Fibroblast of villous mesenchyme (primary cell): ENCODE data around the gene PCSK5. TPM values are rescaled to one million over a fixed set of nuclear protein-coding genes. Genes with fewer than 3 reads are reported as not detected.

Experiments
- DNase-seq: peaks from one replicate; pipeline ENCODE4 v3.0.0-alpha.2; 2010; ENCODE audit warnings: low read depth
- H3K4me3 ChIP-seq: 2 replicates; pipeline ENCODE4 v1.5.1; 2011; ENCODE audit warnings: low read depth, mild to moderate bottlenecking, low read length
- total RNA-seq: library from RNA; depleted of rRNA; stranded (reverse); fragments of >200 nt; gene quantifications from 2 replicates; pipeline ENCODE4 v1.2.3, GENCODE V29; 2012
- TF ChIP-seq, protein P1 (sequence below): IDR thresholded peaks from 2 replicates; pipeline ENCODE4 v1.5.1; 2012; ENCODE audit warnings: low read depth, mild to moderate bottlenecking, low read length; ENCODE audit not compliant: insufficient read depth

PCSK5 gene
- total RNA-seq, 1 donor, result 1.7 TPM

DNA sequence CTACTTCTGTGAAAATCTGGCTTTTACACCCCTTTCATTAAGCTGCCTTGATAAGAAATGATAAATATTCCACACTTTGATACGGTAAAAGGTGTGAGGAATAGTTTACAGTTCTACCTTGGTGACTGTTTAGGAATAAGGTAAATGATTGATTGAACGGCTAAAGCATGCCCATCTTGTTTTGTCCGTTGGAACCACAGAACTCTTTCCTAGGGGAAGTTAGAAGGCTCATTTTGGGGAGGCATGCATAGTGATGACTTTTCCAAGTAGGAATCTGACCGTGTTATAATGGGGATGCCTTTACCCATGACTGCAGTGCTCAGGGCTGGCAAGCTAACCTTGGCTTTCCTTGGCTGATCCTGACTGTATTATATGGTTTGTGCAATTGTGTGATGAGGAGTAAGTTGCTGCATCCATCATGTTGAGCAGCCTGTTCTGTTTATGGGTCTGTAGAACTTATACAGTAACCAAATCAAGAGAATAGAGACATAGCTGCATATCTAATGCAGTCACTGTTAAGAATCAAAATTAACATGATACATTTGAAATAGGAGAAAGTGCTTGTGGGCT is 24.5 kb downstream of the PCSK5 start:
- no peak for DNase-seq
- H3K4me3 ChIP-seq, result no peak overlapping the region
- TF ChIP-seq, protein P1, sequence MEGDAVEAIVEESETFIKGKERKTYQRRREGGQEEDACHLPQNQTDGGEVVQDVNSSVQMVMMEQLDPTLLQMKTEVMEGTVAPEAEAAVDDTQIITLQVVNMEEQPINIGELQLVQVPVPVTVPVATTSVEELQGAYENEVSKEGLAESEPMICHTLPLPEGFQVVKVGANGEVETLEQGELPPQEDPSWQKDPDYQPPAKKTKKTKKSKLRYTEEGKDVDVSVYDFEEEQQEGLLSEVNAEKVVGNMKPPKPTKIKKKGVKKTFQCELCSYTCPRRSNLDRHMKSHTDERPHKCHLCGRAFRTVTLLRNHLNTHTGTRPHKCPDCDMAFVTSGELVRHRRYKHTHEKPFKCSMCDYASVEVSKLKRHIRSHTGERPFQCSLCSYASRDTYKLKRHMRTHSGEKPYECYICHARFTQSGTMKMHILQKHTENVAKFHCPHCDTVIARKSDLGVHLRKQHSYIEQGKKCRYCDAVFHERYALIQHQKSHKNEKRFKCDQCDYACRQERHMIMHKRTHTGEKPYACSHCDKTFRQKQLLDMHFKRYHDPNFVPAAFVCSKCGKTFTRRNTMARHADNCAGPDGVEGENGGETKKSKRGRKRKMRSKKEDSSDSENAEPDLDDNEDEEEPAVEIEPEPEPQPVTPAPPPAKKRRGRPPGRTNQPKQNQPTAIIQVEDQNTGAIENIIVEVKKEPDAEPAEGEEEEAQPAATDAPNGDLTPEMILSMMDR, result no peak

DNA sequence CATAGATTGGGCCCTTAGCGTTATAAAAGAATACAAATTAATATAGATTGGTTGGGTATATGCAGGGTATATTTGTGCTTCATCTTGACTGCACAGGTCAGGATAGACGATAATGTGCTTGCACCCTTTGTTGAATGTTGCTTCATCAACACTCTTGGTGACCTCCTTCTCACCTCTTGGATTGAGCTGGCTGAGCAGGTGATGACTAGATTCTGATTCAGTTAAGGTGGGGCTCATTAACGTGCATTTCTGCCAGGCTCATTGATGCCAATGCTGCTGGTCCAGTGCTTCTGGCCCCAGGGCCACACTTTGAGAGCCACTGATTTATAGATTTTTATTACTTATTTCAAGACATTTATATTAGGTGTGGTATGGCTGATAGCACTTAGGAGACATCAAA is 27.7 kb downstream of the PCSK5 start:
- no peak for DNase-seq
- TF ChIP-seq, protein P1, result no peak
- no peak overlapping the region for H3K4me3 ChIP-seq

DNA sequence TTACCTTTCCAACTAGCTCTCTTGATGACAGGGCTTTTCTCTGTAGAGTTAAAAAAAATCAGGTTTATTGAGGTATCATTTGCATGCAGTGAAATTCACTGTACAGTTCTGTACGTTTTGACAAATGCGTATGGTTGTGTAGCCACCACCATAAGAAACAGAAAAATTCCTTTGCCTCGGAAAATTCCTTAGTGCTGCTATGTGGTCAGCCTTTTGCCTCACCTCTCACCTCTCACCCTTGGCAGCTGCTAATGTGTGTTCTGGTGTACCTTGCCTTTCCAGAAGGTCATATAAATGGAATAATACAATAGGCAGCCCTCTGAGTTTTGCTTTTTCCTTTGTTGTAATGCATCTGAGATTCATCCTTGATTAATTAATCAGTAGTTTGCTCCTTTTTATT is 28.4 kb downstream of the PCSK5 start:
- no peak for DNase-seq
- TF ChIP-seq, protein P1, result no peak
- no peak overlapping the region for H3K4me3 ChIP-seq

DNA sequence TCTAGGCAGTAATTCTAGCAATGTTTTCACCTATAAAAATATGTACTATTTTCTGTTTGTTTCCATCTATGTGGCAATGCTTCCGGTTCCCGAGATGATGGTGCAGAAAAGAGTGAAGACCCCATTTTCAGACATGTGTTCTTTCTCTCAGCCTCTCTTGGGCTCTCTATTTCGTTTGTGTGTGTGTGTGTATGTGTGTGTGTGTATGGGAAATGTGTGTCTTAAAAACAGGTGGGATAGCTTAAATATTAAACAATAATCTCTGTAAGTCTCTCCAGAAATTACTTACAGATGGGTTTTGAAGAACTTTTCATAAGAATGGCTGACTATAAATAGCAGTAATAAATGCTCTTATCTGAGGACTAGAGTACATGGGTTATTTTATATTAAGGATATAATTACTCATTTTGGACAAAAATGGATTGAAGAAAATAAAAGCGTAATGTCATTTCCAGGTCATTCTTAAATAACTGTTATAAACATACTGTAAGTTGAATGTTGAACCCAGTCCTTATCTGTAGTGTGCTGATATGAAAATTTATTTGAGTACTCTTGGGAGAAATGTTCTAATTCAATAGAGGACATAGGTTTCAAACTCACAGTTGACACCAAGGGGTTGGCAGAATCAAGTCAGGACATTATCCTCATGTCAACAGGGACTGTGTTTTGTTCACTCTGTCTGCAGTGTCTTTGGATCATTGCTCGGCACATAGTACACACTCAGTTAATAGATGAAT is 31.1 kb downstream of the PCSK5 start:
- DNase-seq, result no peak
- TF ChIP-seq, protein P1, result no peak
- no peak overlapping the region for H3K4me3 ChIP-seq

DNA sequence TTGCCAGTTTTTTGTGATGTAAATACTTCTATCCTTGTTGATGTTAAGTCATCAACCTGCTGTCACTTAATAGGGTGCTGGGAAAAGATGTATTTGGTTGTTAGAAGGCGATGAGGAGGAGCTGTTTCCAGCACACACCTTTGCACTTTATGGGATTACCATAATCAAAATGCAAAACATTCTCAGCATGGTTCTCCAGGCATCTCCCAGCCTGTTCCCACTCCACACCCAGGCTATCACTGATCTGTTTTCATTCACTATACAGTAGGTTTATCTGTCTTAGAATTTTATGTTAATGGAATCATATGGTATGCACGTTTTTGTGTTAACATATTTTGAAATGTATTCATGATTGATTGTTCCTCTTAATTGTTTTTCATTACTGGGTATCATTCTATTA is 35.9 kb downstream of the PCSK5 start:
- TF ChIP-seq, protein P1, result no peak
- DNase-seq, result no peak
- H3K4me3 ChIP-seq, result no peak overlapping the region

DNA sequence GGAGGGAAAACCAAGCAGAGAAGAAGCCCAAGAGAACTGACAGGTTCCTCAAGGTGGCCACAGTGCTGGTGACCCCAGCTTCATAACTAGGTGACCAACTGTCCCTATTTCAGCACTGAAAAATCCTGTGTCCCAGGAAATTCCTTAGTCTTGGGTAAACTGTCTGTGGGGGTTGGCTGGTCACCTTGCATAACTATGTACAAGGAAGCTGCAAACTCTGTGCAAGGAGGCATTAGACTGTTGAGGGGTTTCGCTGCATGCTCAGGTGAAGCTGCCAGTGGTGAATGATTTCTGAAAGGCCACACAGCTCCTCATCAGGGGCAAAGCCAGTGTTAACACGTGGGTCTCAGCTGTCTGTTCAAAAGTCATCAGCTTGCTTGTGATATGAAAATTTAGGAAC is 36.9 kb downstream of the PCSK5 start:
- DNase-seq, result no peak
- TF ChIP-seq, protein P1, result no peak
- H3K4me3 ChIP-seq, result no peak overlapping the region

DNA sequence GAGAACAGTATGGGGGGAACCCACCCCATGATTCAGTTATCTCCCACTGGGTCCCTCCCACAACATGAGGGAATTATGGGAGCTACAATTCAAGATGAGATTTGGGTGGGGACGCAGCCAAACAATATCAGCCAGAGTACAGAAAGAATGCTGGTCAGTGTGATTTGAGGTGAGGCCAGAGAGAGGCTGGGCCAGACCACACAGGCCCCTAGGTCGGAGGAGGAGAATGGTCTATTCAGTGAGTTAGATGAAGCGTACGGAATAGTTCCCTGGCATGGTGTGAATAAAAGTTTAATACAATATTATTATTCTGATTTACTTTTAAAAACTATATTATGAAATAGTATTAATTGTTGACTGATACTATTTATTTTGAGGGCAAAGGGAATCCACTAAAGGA is 39.7 kb downstream of the PCSK5 start:
- no peak for DNase-seq
- TF ChIP-seq, protein P1, result no peak
- no peak overlapping the region for H3K4me3 ChIP-seq
